Fibroblast of lung (primary cell): ENCODE measurements around the gene CYYR1. TPM values are rescaled to one million over a fixed set of nuclear protein-coding genes. Genes with fewer than 3 reads are reported as not detected.

ENCODE experiments used
- DNase-seq, 2 donors: peaks; one replicate each; pipeline versions ENCODE4 v3.0.0 to v3.0.0-alpha.2; 2010; ENCODE audit warnings: low read depth in 2 of 2
- H2AFZ ChIP-seq: 2 replicates; pipeline ENCODE4 v1.5.1; 2012; ENCODE audit warnings: low read length, control low read depth, inconsistent platforms
- H3K27ac ChIP-seq: 2 replicates; pipeline ENCODE4 v1.5.1; 2011; ENCODE audit warnings: low read length, control low read depth; ENCODE audit not compliant: insufficient read depth
- H3K27me3 ChIP-seq: 2 replicates; pipeline ENCODE4 v1.5.1; 2011; ENCODE audit warnings: mild to moderate bottlenecking, low read length; ENCODE audit not compliant: control insufficient read depth, insufficient read depth
- H3K36me3 ChIP-seq: 2 replicates; pipeline ENCODE4 v1.5.1; 2011; ENCODE audit warnings: low read length; ENCODE audit not compliant: control insufficient read depth, insufficient read depth
- H3K4me1 ChIP-seq: 2 replicates; pipeline ENCODE4 v1.5.1; 2011; ENCODE audit warnings: low read length; ENCODE audit not compliant: control insufficient read depth, insufficient read depth; ENCODE audit errors: extremely low read depth
- H3K4me2 ChIP-seq: 2 replicates; pipeline ENCODE4 v1.5.1; 2011; ENCODE audit warnings: low read length, control low read depth; ENCODE audit not compliant: insufficient read depth; ENCODE audit errors: extremely low read depth
- H3K4me3 ChIP-seq, 4 experiments: fragments of 200-600 bp in 1 of 4; sonication (generic) in 1 of 4; replicated peaks in 1 of 4; 2 replicates each; pipeline ENCODE4 v1.5.1; 2011 to 2016; ENCODE audit warnings: low read length in 4 of 4, low read depth in 3 of 4, mild to moderate bottlenecking in 3 of 4, control low read depth in 2 of 4, inconsistent platforms in 1 of 4, mixed read lengths in 1 of 4; ENCODE audit not compliant: insufficient read depth in 1 of 4; ENCODE audit errors: control extremely low read depth in 1 of 4
- H3K79me2 ChIP-seq: 2 replicates; pipeline ENCODE4 v1.5.1; 2012; ENCODE audit warnings: mild to moderate bottlenecking, low read length, inconsistent platforms; ENCODE audit not compliant: control insufficient read depth, insufficient read depth
- H3K9ac ChIP-seq: 2 replicates; pipeline ENCODE4 v1.5.1; 2011; ENCODE audit warnings: mild to moderate bottlenecking, low read length, control low read depth; ENCODE audit not compliant: insufficient read depth
- H3K9me3 ChIP-seq: 2 replicates; pipeline ENCODE4 v1.5.1; 2012; ENCODE audit warnings: low read depth, low read length; ENCODE audit not compliant: control insufficient read depth, insufficient read depth
- H4K20me1 ChIP-seq: 2 replicates; pipeline ENCODE4 v1.5.1; 2011; ENCODE audit warnings: low read length; ENCODE audit not compliant: control insufficient read depth, insufficient read depth; ENCODE audit errors: extremely low read depth
- CTCF ChIP-seq, 2 donors: IDR thresholded peaks in 1 of 2; conservative IDR thresholded peaks in 1 of 2; 1 replicate in 1 of 2; 2 replicates in 1 of 2; pipeline ENCODE4 v1.5.1; 2011 to 2012; ENCODE audit warnings: low read length in 2 of 2, control low read depth in 1 of 2, inconsistent platforms in 1 of 2, low read depth in 1 of 2, mild to moderate bottlenecking in 1 of 2
- EZH2 ChIP-seq: IDR thresholded peaks from 2 replicates; pipeline ENCODE4 v1.5.1; 2012; ENCODE audit warnings: low read length, control low read depth, mild to moderate bottlenecking; ENCODE audit errors: missing control alignments
- polyA minus RNA-seq: library from RNA; depleted of rRNA, polyadenylated mRNA; stranded (reverse); fragments of >200 nt; gene quantifications from 2 replicates; pipeline ENCODE4 v1.2.3, GENCODE V29; 2011; ENCODE audit warnings: low replicate concordance
- polyA plus RNA-seq, 2 donors: library from polyadenylated mRNA; depleted of rRNA in 1 of 2; stranded (reverse) in 1 of 2; unstranded in 1 of 2; fragments of >200 nt; gene quantifications; 2 replicates each; pipeline ENCODE4 v1.2.1, GENCODE V29; 2011 to 2012; ENCODE audit warnings: missing spikeins in 1 of 2
- total RNA-seq: library from RNA; depleted of rRNA; stranded (reverse); fragments of >200 nt; gene quantifications from 2 replicates; pipeline ENCODE4 v1.2.1, GENCODE V29; 2014

Gene CYYR1
- total RNA-seq (0.17 and 0.26 TPM in 2 replicates), polyA plus RNA-seq (0.09 TPM in 1 of 2 replicates, not detected in the other), polyA minus RNA-seq (not detected in 2 replicates)
- polyA plus RNA-seq (2012): not detected in 2 replicates

GRCh38 chr21:26572702-26573381 lies at the start of gene CYYR1:
TSS of gene CYYR1 (minus strand) at chr21:26573286. CDS start at chr21:26572940, 346 bp downstream.
- H4K20me1 ChIP-seq: no peaks in the 10 kb centered on the region
- no peak within 1 kb of the TSS for H3K9ac ChIP-seq
- no peaks in the 10 kb centered on the region for H3K79me2 ChIP-seq
- H3K9me3 ChIP-seq: no peaks in the 10 kb centered on the region
- H3K4me2 ChIP-seq: peak within 1 kb of the TSS; percentile 16
- H3K4me1 ChIP-seq: no peaks in the 10 kb centered on the region
- no peak within 1 kb of the TSS for H3K27ac ChIP-seq
- TF ChIP-seq EZH2: peak; percentile 49
- no peak for TF ChIP-seq CTCF (conservative IDR thresholded peaks at IDR 0.05 in 1 of 2, IDR thresholded peaks at IDR 0.05 in 1 of 2; ENCODE audit: low read depth in 1 of 2, low read length in 2 of 2)
- no peak within 1 kb of the TSS for H2AFZ ChIP-seq
- no peaks in the 10 kb centered on the region for H3K36me3 ChIP-seq
- H3K27me3 ChIP-seq: no peaks in the 10 kb centered on the region
- peak; percentile 29 to 54 for DNase-seq
- H3K4me3 ChIP-seq: peak within 1 kb of the TSS in 2 of 4 experiments; percentile 17 to 67

- no peaks in the 10 kb centered on the region for H3K27me3 ChIP-seq
- no peak for TF ChIP-seq CTCF (conservative IDR thresholded peaks at IDR 0.05 in 1 of 2, IDR thresholded peaks at IDR 0.05 in 1 of 2; ENCODE audit: low read depth in 1 of 2, low read length in 2 of 2)
- no peak for TF ChIP-seq EZH2
- H3K79me2 ChIP-seq: no peaks in the 10 kb centered on the region
- no peaks in the 10 kb centered on the region for H4K20me1 ChIP-seq
- H3K4me1 ChIP-seq: no peaks in the 10 kb centered on the region
- H3K36me3 ChIP-seq: no peaks in the 10 kb centered on the region
- no peak for DNase-seq
- no peak overlapping the region for H3K4me2 ChIP-seq
- no peak overlapping the region for H2AFZ ChIP-seq
- H3K27ac ChIP-seq: no peak overlapping the region
- H3K9me3 ChIP-seq: no peaks in the 10 kb centered on the region
- no peak overlapping the region for H3K4me3 ChIP-seq
- H3K9ac ChIP-seq: no peak overlapping the region
These were observed 44.1 kb upstream of the CYYR1 start for GRCh38 chr21:26617176-26617575.

GRCh38 chr21:26614251-26614650 lies 41.2 kb upstream of the CYYR1 start:
- Histone ChIP-seq H3K9me3 (no peaks in the 10 kb centered on the region), H3K79me2 (no peaks in the 10 kb centered on the region), H3K27ac (no peak overlapping the region), H4K20me1 (no peaks in the 10 kb centered on the region), H3K9ac (no peak overlapping the region), H2AFZ (no peak overlapping the region), H3K4me2 (no peak overlapping the region), H3K4me3 (no peak overlapping the region), H3K36me3 (no peaks in the 10 kb centered on the region), H3K27me3 (no peaks in the 10 kb centered on the region), H3K4me1 (no peaks in the 10 kb centered on the region)
- TF ChIP-seq EZH2: no peak
- TF ChIP-seq CTCF (conservative IDR thresholded peaks at IDR 0.05 in 1 of 2, IDR thresholded peaks at IDR 0.05 in 1 of 2; ENCODE audit: low read depth in 1 of 2, low read length in 2 of 2): no peak
- DNase-seq: peak in 1 of 2 donors; percentile 81
